Globus pallidus (tissue), 1 donor: ENCODE results near the gene ACAD9.
A peak's percentile ranks its signal among the peaks of the same experiment; 100 is the strongest.
"Not testable (repeated sequence)": the region's sequence is repeated elsewhere in the genome, so short reads cannot be mapped to it uniquely, and the experiment has no call there.

ENCODE experiments used
- DNase-seq: peaks from one replicate; pipeline ENCODE4 v3.0.0-alpha.2; 2015; ENCODE audit warnings: low spot score

The ACAD9 gene

GRCh38 chr3:128861491-128861890 lies 17.9 kb upstream of the ACAD9 start:
- no peak for DNase-seq

- no peak for DNase-seq
These were observed 15.9 kb upstream of the ACAD9 start for GRCh38 chr3:128863560-128863959.

- peak; percentile 74 for DNase-seq
These were observed 15.0 kb upstream of the ACAD9 start for GRCh38 chr3:128864351-128864811.

GRCh38 chr3:128864849-128865804 lies 14.3 kb upstream of the ACAD9 start:
- DNase-seq = peak; percentile 37

- DNase-seq = no peak
These were observed 12.0 kb upstream of the ACAD9 start for GRCh38 chr3:128867200-128868125.

- no peak for DNase-seq
These were observed 9.1 kb upstream of the ACAD9 start for GRCh38 chr3:128870347-128870746.

GRCh38 chr3:128872282-128872681 lies 7.1 kb upstream of the ACAD9 start:
- DNase-seq = no peak

GRCh38 chr3:128872744-128873143 lies 6.7 kb upstream of the ACAD9 start:
- no peak for DNase-seq

GRCh38 chr3:128873244-128874022 lies 6.0 kb upstream of the ACAD9 start:
- DNase-seq = no peak

GRCh38 chr3:128874481-128875180 lies 4.8 kb upstream of the ACAD9 start:
- no peak for DNase-seq

GRCh38 chr3:128875556-128876120 lies 3.8 kb upstream of the ACAD9 start:
- DNase-seq = peak; percentile 26

GRCh38 chr3:128878011-128878457 lies 1.4 kb upstream of the ACAD9 start:
- no peak for DNase-seq

- DNase-seq = no peak
These were observed 780 bp upstream of the ACAD9 start for GRCh38 chr3:128878556-128879124.

GRCh38 chr3:128879991-128880390 lies 571 bp downstream of the ACAD9 start:
- DNase-seq = no peak

GRCh38 chr3:128880455-128880854 lies 1.0 kb downstream of the ACAD9 start:
- DNase-seq = not testable (repeated sequence)

GRCh38 chr3:128881576-128881975 lies 2.2 kb downstream of the ACAD9 start:
- DNase-seq = no peak

GRCh38 chr3:128882719-128883118 lies 3.3 kb downstream of the ACAD9 start:
- DNase-seq = no peak

GRCh38 chr3:128884992-128885391 lies 5.6 kb downstream of the ACAD9 start:
- no peak for DNase-seq

- no peak for DNase-seq
These were observed 9.9 kb downstream of the ACAD9 start for GRCh38 chr3:128889139-128889894.
